ENCODE measurements around the gene CARNS1. TPM values are rescaled to one million over a fixed set of nuclear protein-coding genes. Genes with fewer than 3 reads are reported as not detected.
"Not testable (repeated sequence)": the region's sequence is repeated elsewhere in the genome, so short reads cannot be mapped to it uniquely, and the experiment has no call there.

CARNS1 gene
- total and polyA plus RNA-seq, 8 donors: 0.29 to 33.3 (median 2.9) TPM

DNA sequence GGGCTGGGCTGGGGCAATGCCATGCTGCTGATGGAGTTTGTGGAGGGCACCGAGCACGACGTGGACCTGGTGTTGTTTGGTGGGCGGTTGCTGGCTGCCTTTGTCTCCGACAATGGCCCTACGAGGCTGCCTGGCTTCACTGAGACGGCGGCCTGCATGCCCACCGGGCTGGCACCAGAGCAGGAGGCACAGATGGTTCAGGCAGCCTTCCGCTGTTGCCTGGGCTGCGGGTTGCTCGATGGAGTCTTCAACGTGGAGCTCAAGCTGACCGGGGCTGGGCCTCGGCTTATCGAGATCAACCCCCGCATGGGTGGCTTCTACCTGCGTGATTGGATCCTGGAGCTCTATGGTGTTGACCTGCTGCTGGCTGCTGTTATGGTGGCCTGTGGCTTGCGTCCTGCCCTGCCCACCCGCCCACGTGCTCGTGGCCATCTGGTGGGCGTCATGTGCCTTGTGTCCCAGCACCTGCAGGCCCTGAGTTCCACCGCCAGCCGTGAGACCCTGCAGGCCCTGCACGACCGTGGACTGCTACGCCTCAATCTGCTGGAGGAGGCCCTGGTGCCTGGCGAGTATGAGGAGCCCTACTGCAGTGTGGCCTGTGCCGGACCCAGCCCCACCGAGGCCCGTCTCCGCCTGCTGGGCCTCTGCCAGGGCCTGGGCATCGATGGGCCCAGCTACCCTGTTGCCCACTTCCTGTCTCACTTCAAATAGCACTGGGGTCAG lies 8.6 kb downstream of the CARNS1 start:
- Histone ChIP-seq H3K9me3 (no peaks in the 10 kb centered on the region), H3K4me3 (no peak overlapping the region), H3K27ac (no peak overlapping the region), H3K36me3 (no peaks in the 10 kb centered on the region), H3K4me1 (peaks cover 32 to 37% (median 34%) of the 10 kb centered on the region in 4 donors), H3K27me3 (no peaks in the 10 kb centered on the region)
- DNase-seq: no peak
- intact Hi-C loops (cut with DNase I; ENCODE audit: low total_unique reads): no loop called here
- WGBS, 5 donors: 80 to 88% (median 86%) methylated on average over 14 to 34 of the region's 34 CpGs
- no peak for TF ChIP-seq EP300 (IDR thresholded peaks at IDR 0.05)
- no peak for TF ChIP-seq POLR2A (IDR thresholded peaks at IDR 0.05)
- no peak for TF ChIP-seq POLR2AphosphoS5 (IDR thresholded peaks at IDR 0.05)
- TF ChIP-seq, protein P1, sequence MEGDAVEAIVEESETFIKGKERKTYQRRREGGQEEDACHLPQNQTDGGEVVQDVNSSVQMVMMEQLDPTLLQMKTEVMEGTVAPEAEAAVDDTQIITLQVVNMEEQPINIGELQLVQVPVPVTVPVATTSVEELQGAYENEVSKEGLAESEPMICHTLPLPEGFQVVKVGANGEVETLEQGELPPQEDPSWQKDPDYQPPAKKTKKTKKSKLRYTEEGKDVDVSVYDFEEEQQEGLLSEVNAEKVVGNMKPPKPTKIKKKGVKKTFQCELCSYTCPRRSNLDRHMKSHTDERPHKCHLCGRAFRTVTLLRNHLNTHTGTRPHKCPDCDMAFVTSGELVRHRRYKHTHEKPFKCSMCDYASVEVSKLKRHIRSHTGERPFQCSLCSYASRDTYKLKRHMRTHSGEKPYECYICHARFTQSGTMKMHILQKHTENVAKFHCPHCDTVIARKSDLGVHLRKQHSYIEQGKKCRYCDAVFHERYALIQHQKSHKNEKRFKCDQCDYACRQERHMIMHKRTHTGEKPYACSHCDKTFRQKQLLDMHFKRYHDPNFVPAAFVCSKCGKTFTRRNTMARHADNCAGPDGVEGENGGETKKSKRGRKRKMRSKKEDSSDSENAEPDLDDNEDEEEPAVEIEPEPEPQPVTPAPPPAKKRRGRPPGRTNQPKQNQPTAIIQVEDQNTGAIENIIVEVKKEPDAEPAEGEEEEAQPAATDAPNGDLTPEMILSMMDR (IDR thresholded peaks at IDR 0.05): no peak

DNA sequence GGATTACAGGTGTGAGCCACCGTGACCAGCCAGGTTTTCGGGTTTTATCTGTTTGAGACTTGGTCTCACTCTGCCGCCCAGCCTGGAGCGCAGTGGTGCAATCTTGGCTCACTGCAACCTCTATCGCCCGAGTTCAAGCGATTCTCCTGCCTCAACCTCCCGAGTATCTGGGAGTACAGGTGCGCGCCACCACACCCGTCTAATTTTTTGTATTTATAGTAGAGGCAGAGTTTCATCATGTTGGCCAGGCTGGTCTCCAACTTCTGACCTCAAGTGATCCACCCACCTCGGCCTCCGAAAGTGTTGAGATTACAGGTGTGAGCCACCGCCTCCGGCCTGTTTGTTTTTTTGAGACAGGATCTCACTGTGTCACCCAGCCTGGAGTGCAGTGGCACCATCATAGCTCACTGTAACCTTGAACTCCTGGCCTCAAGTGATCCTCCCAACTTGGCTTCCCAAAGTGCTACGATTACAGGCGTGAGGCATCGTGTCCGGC lies 11.9 kb downstream of the CARNS1 start:
- Histone ChIP-seq H3K4me3 (peak overlapping the region; percentile 80 to 97 (median 90)), H3K36me3 (peaks cover 14 to 30% (median 25%) of the 10 kb centered on the region in 4 donors), H3K27ac (peak overlapping the region; percentile 91 to 98 (median 95)), H3K4me1 (peaks cover 20 to 30% (median 26%) of the 10 kb centered on the region in 4 donors)
- intact Hi-C loops (cut with DNase I; ENCODE audit: low total_unique reads); H3K27me3 ChIP-seq; H3K9me3 ChIP-seq; DNase-seq: not testable (repeated sequence)
- WGBS, 5 donors: 58 to 75% (median 68%) methylated on average over 19 of the region's 19 CpGs

DNA sequence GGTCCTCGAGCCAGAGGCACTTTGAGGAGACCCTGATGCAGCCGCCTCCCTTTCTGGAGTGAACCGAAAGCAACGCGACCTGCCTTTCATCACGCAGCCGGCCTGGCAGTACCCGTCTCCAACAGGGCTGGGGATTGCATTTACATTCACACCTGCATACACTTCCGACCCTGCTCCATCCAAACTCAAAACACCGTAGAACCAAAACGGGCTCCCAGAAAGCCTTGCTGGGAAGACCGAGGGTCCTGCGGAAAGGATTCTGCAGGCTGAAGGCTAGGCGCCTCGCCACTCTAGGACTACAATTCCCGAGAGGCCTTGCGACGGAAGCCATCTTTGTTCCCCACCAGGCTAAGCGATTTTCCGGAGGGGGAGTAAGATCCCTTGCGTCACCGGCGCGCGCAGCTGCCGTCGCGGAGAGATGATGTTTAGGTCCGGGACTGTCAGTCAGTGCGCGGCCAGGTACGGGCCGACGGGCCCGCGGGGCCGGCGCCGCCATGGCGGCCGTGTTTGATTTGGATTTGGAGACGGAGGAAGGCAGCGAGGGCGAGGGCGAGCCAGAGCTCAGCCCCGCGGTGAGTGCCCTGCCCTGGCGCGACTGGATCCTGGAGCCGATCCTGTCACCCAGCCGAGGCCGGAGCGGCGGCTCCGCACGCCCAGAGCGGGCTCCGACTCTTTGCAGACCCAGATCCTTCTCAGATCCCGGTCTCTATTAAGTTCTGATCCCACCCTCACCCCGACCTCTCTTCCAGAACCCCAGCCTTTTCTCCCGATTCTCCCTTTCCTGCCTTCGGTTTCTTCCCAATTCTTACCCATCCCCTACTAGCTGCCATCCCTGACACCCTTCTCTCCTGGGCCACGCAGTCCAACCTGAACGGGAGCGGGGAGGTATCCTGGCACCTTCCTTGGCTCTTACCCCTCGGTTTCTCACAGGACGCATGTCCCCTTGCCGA lies 12.8 kb downstream of the CARNS1 start, which contains the start of gene RPS6KB2:
Gene RPS6KB2 (plus strand): TSS at position 443 of the 950 bp plus-strand sequence. CDS start 52 bp downstream, at position 495.
- H3K27ac ChIP-seq: peak within 1 kb of the TSS; percentile 91 to 98 (median 95)
- peak in 2 of 4 donors; percentile 65 to 94 for TF ChIP-seq POLR2A (IDR thresholded peaks at IDR 0.05)
- no peak for TF ChIP-seq EP300 (IDR thresholded peaks at IDR 0.05)
- peak; percentile 94 to 99 (median 98) for TF ChIP-seq POLR2AphosphoS5 (IDR thresholded peaks at IDR 0.05)
- TF ChIP-seq, protein P1 (IDR thresholded peaks at IDR 0.05): no peak
- peak; percentile 99 to 100 for DNase-seq
- H3K9me3 ChIP-seq: no peaks in the 10 kb centered on the region
- WGBS, 5 donors: 0 to 1% (median 1%) methylated on average over 46 to 68 of the region's 68 CpGs
- peaks cover 23 to 39% (median 34%) of the 10 kb centered on the region in 4 donors for H3K36me3 ChIP-seq
- H3K4me1 ChIP-seq: peaks cover 20 to 34% (median 26%) of the 10 kb centered on the region in 4 donors
- H3K27me3 ChIP-seq: no peaks in the 10 kb centered on the region
- H3K4me3 ChIP-seq: peak within 1 kb of the TSS; percentile 80 to 97 (median 90)
- intact Hi-C loops (cut with DNase I; ENCODE audit: low total_unique reads): no loop called here

DNA sequence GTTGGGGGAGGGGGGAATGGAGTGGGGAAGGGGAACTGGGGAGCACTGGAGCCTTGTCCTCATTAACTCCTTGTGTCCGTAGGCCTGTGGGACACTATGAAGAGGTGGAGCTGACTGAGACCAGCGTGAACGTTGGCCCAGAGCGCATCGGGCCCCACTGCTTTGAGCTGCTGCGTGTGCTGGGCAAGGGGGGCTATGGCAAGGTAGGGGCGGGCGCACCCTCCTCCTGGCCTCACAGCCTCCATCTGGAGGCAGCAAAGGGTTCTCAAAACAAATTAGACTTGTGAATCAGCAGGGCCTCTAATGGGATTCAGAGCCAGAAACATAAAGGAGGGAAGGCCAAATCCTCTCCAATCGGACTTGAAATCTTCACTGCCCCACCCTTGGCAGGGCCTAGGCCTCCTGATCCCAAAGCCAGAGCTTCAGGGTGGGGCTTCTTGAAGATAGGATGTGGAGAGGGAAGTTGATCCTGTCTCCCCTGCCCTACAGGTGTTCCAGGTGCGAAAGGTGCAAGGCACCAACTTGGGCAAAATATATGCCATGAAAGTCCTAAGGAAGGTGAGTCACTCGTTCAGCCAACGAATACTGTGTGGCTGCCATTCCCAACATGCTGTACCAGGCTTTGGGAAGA lies 13.7 kb downstream of the CARNS1 start:
- 20 to 45% (median 36%) methylated on average over 9 to 12 of the region's 12 CpGs for WGBS, 5 donors
- H3K4me3 ChIP-seq: peak overlapping the region; percentile 80 to 97 (median 90)
- no peaks in the 10 kb centered on the region for H3K27me3 ChIP-seq
- peaks cover 30 to 47% (median 42%) of the 10 kb centered on the region in 4 donors for H3K36me3 ChIP-seq
- intact Hi-C loops (cut with DNase I; ENCODE audit: low total_unique reads): no loop called here
- peaks cover 20 to 35% (median 26%) of the 10 kb centered on the region in 4 donors for H3K4me1 ChIP-seq
- peak overlapping the region; percentile 91 to 98 (median 95) for H3K27ac ChIP-seq
- H3K9me3 ChIP-seq: no peaks in the 10 kb centered on the region
- no peak for TF ChIP-seq EP300 (IDR thresholded peaks at IDR 0.05)
- TF ChIP-seq, protein P1 (IDR thresholded peaks at IDR 0.05): no peak
- TF ChIP-seq POLR2A (IDR thresholded peaks at IDR 0.05): no peak
- TF ChIP-seq POLR2AphosphoS5 (IDR thresholded peaks at IDR 0.05): no peak
- DNase-seq: peak in 1 of 2 donors; percentile 41

Measured in stomach (tissue), 9 donors.